Adrenal gland (tissue), 5 donors: ENCODE results near the gene C1D.

Source experiments
- CTCF ChIP-seq, 6 experiments: fragments of 450-650 bp in 4 of 6; fragments of 200-600 bp in 2 of 6; sonication (generic) in 1 of 6; IDR thresholded peaks; 1 replicate in 5 of 6; 2 replicates in 1 of 6; pipeline versions ENCODE4 v1.5.1 to v1.8.0; 2016 to 2021; ENCODE audit warnings: antibody characterized with exemption in 6 of 6, mild to moderate bottlenecking in 2 of 6, moderate library complexity in 1 of 6
- POLR2A ChIP-seq, 2 donors: fragments of 450-650 bp; IDR thresholded peaks; one replicate each; pipeline ENCODE4 v1.6.1; 2017; ENCODE audit warnings: antibody characterized with exemption in 2 of 2, mild to moderate bottlenecking in 2 of 2, moderate library complexity in 1 of 2
- donor health status: DM: no; HTN: no; CAD: no.

- TF ChIP-seq CTCF (IDR thresholded peaks at IDR 0.05) (no peak), POLR2A (IDR thresholded peaks at IDR 0.05) (no peak)
Observed at GRCh38 chr2:68024450-68024849, 38.4 kb downstream of the C1D start.
